Mucosa of gallbladder (tissue), 1 donor: ENCODE measurements around the gene KCNAB1. TPM values are rescaled to one million over a fixed set of nuclear protein-coding genes. Genes with fewer than 3 reads are reported as not detected.
A peak's percentile ranks its signal among the peaks of the same experiment; 100 is the strongest.

ENCODE experiments used
- DNase-seq: peaks from one replicate; pipeline ENCODE4 v3.0.0-alpha.2; 2020; ENCODE audit warnings: low spot score
- total RNA-seq: library from RNA; stranded (reverse); gene quantifications from one replicate; pipeline ENCODE4 v1.2.1, GENCODE V29; 2021
- donor health status: DM: no; HTN: no; CAD: no.

The KCNAB1 gene
- total RNA-seq, 1 donor from 2014 or later = 1.6 TPM

GRCh38 chr3:156489462-156489911 lies 369.1 kb downstream of the KCNAB1 start:
- no peak for DNase-seq

- no peak for DNase-seq
These were observed 370.8 kb downstream of the KCNAB1 start for GRCh38 chr3:156491192-156491591.

GRCh38 chr3:156492801-156493261 lies 372.5 kb downstream of the KCNAB1 start:
- no peak for DNase-seq

- DNase-seq = no peak
These were observed 373.5 kb downstream of the KCNAB1 start for GRCh38 chr3:156493887-156494286.

GRCh38 chr3:156495816-156496215 lies 375.4 kb downstream of the KCNAB1 start:
- DNase-seq = no peak

- no peak for DNase-seq
These were observed 376.9 kb downstream of the KCNAB1 start for GRCh38 chr3:156497326-156497725.

GRCh38 chr3:156498307-156498706 lies 377.9 kb downstream of the KCNAB1 start:
- DNase-seq = no peak

GRCh38 chr3:156507285-156507684 lies 386.9 kb downstream of the KCNAB1 start:
- DNase-seq = no peak

- no peak for DNase-seq
These were observed 389.1 kb downstream of the KCNAB1 start for GRCh38 chr3:156509189-156510174.

GRCh38 chr3:156511987-156512677 lies 391.8 kb downstream of the KCNAB1 start:
- DNase-seq = no peak

- DNase-seq = no peak
These were observed 393.2 kb downstream of the KCNAB1 start for GRCh38 chr3:156513619-156514018.

- DNase-seq = no peak
These were observed 395.9 kb downstream of the KCNAB1 start for GRCh38 chr3:156516284-156516683.

GRCh38 chr3:156516961-156517360 lies 396.6 kb downstream of the KCNAB1 start:
- DNase-seq = no peak

- no peak for DNase-seq
These were observed 398.3 kb downstream of the KCNAB1 start for GRCh38 chr3:156518726-156519125.

- DNase-seq = no peak
These were observed 399.4 kb downstream of the KCNAB1 start for GRCh38 chr3:156519758-156520162.

GRCh38 chr3:156522673-156523072 lies 402.3 kb downstream of the KCNAB1 start:
- no peak for DNase-seq

- no peak for DNase-seq
These were observed 405.4 kb downstream of the KCNAB1 start for GRCh38 chr3:156525808-156526207.

GRCh38 chr3:156527060-156527459 lies 406.7 kb downstream of the KCNAB1 start:
- no peak for DNase-seq

- DNase-seq = no peak
These were observed 410.6 kb downstream of the KCNAB1 start for GRCh38 chr3:156530980-156531379.

GRCh38 chr3:156532730-156533129 lies 412.4 kb downstream of the KCNAB1 start:
- DNase-seq = no peak

GRCh38 chr3:156533205-156533604 lies 412.8 kb downstream of the KCNAB1 start:
- no peak for DNase-seq

GRCh38 chr3:156535162-156535627 lies 414.8 kb downstream of the KCNAB1 start:
- DNase-seq = peak; percentile 65
